ENCODE measurements around the gene AQP2. TPM values are rescaled to one million over a fixed set of nuclear protein-coding genes. Genes with fewer than 3 reads are reported as not detected.

AQP2 gene
- total and polyA plus RNA-seq, 4 donors = not detected

DNA sequence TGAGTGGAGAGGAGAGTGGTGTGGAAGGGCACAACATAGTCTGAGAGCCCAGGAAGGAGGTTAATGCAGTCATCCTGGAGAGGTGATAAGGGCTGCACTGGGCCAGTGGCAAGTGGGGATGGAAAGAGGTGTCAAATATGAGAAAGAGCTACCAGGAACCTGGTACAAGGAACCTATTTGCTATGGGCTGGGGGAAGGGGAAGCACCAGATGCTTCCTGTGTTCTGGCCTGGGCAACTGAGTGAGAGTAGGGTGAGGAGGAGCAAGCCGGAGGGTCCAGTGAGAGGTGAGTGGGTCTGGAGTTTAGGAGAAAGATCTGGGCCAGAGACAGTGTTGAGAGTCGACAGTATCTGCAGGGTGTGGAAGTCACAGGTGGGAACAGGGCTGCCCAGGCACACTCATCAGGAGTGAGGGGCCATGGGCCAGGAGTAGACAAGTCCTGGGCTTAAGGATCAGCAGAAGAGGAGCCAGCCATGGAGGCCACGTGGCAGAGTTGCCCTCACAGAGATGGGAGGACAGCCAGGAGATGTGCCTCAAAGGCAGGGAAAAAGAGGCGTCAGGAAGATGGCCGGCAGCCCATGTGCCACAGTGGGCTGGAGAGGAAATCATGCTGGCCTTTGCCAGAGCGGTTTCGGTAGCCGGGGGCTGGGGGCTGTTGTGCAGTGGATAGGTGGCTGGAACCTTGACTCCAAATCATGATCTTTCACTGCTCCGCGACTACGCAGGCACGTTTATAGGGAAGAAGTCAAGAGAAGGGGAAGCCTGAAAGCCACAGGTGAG, 19.3 kb downstream of the AQP2 start:
- Histone ChIP-seq H3K9ac (ENCODE audit: insufficient read depth in 1 of 2, low read length in 2 of 2) (no peak overlapping the region), H3K36me3 (ENCODE audit: control insufficient read depth in 4 of 4, insufficient read depth in 4 of 4, low read length in 4 of 4) (no peaks in the 10 kb centered on the region), H3K4me3 (no peak overlapping the region), H3K9me3 (ENCODE audit: control insufficient read depth in 4 of 4, insufficient read depth in 3 of 4, low read length in 3 of 4) (no peaks in the 10 kb centered on the region), H3K27ac (ENCODE audit: low read depth in 1 of 2, low read length in 1 of 2) (no peak overlapping the region), H3K27me3 (ENCODE audit: control insufficient read depth in 3 of 3, insufficient read depth in 3 of 3, low read length in 2 of 3) (peaks cover 0 to 26% (median 3%) of the 10 kb centered on the region in 3 donors), H3K4me1 (ENCODE audit: control insufficient read depth in 5 of 5, insufficient read depth in 5 of 5, low read length in 5 of 5) (peaks cover 0 to 18% (median 0%) of the 10 kb centered on the region in 5 donors)
- DNase-seq (peak in 1 of 3 donors; percentile 6), ATAC-seq (ENCODE audit: insufficient read depth, low FRiP score) (no peak)
- TF ChIP-seq, protein P1, sequence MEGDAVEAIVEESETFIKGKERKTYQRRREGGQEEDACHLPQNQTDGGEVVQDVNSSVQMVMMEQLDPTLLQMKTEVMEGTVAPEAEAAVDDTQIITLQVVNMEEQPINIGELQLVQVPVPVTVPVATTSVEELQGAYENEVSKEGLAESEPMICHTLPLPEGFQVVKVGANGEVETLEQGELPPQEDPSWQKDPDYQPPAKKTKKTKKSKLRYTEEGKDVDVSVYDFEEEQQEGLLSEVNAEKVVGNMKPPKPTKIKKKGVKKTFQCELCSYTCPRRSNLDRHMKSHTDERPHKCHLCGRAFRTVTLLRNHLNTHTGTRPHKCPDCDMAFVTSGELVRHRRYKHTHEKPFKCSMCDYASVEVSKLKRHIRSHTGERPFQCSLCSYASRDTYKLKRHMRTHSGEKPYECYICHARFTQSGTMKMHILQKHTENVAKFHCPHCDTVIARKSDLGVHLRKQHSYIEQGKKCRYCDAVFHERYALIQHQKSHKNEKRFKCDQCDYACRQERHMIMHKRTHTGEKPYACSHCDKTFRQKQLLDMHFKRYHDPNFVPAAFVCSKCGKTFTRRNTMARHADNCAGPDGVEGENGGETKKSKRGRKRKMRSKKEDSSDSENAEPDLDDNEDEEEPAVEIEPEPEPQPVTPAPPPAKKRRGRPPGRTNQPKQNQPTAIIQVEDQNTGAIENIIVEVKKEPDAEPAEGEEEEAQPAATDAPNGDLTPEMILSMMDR (IDR thresholded peaks at IDR 0.05; ENCODE audit: control extremely low read depth, extremely low read depth) = no peak
- WGBS, 2 donors = 73 to 76% methylated on average over 12 of the region's 12 CpGs

DNA sequence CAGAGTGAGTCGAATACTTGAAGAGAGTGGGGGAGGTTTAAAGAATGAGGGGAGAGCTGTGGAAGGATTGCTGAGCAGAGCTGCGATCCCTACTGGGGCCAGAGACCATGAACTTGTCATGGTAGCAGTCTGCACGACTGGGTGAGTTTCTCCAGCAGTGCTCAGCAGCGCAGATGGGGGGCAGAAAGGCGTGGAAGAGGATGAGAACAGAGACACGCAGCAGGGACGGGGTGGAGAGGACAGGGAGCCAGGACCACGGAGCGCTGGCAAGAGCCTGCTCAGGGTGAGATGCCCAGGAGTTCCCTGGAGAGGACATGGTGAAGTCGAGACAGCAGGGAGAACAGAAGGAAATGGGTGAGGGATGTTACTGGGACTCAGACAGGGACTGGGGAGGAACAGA, 20.1 kb downstream of the AQP2 start:
- no peaks in the 10 kb centered on the region for H3K9me3 ChIP-seq (ENCODE audit: control insufficient read depth in 4 of 4, insufficient read depth in 3 of 4, low read length in 3 of 4)
- no peak overlapping the region for H3K27ac ChIP-seq (ENCODE audit: low read depth in 1 of 2, low read length in 1 of 2)
- H3K36me3 ChIP-seq (ENCODE audit: control insufficient read depth in 4 of 4, insufficient read depth in 4 of 4, low read length in 4 of 4) = no peaks in the 10 kb centered on the region
- peaks cover 0 to 26% (median 3%) of the 10 kb centered on the region in 3 donors for H3K27me3 ChIP-seq (ENCODE audit: control insufficient read depth in 3 of 3, insufficient read depth in 3 of 3, low read length in 2 of 3)
- WGBS, 2 donors = 74 to 89% methylated on average over 10 of the region's 10 CpGs
- no peak for ATAC-seq (ENCODE audit: insufficient read depth, low FRiP score)
- no peak overlapping the region for H3K9ac ChIP-seq (ENCODE audit: insufficient read depth in 1 of 2, low read length in 2 of 2)
- peaks cover 0 to 22% (median 0%) of the 10 kb centered on the region in 5 donors for H3K4me1 ChIP-seq (ENCODE audit: control insufficient read depth in 5 of 5, insufficient read depth in 5 of 5, low read length in 5 of 5)
- no peak overlapping the region for H3K4me3 ChIP-seq
- TF ChIP-seq, protein P1 (IDR thresholded peaks at IDR 0.05; ENCODE audit: control extremely low read depth, extremely low read depth) = no peak
- DNase-seq = peak in 1 of 3 donors; percentile 4

- ATAC-seq (ENCODE audit: insufficient read depth, low FRiP score) = no peak
Observed at GRCh38 chr12:49971141-49971540, 20.6 kb downstream of the AQP2 start.

More at GRCh38 chr12:49971141-49971540, 20.6 kb downstream of the AQP2 start:
- peak in 1 of 3 donors; percentile 5 for DNase-seq
- Histone ChIP-seq H3K9me3 (ENCODE audit: control insufficient read depth in 4 of 4, insufficient read depth in 3 of 4, low read length in 3 of 4) (no peaks in the 10 kb centered on the region), H3K27ac (ENCODE audit: low read depth in 1 of 2, low read length in 1 of 2) (no peak overlapping the region), H3K27me3 (ENCODE audit: control insufficient read depth in 3 of 3, insufficient read depth in 3 of 3, low read length in 2 of 3) (peaks cover 0 to 26% (median 3%) of the 10 kb centered on the region in 3 donors), H3K4me1 (ENCODE audit: control insufficient read depth in 5 of 5, insufficient read depth in 5 of 5, low read length in 5 of 5) (peaks cover 0 to 22% (median 0%) of the 10 kb centered on the region in 5 donors), H3K9ac (ENCODE audit: insufficient read depth in 1 of 2, low read length in 2 of 2) (no peak overlapping the region), H3K36me3 (ENCODE audit: control insufficient read depth in 4 of 4, insufficient read depth in 4 of 4, low read length in 4 of 4) (no peaks in the 10 kb centered on the region), H3K4me3 (no peak overlapping the region)
- TF ChIP-seq, protein P1 (IDR thresholded peaks at IDR 0.05; ENCODE audit: control extremely low read depth, extremely low read depth) = no peak
- 82 to 90% methylated on average over 6 of the region's 6 CpGs for WGBS, 2 donors

Data from lung (tissue), 12 donors.